ENCODE measurements around the gene MYO1D.

The MYO1D gene

GRCh38 chr17:32493976-32494513 is 382.9 kb downstream of the MYO1D start:
- Histone ChIP-seq H3K4me3 (no peak overlapping the region), H3K27me3 (no peaks in the 10 kb centered on the region), H3K36me3 (peaks cover 14 to 29% (median 21%) of the 10 kb centered on the region in 3 donors), H3K9me3 (no peaks in the 10 kb centered on the region), H3K27ac (no peak overlapping the region), H3K4me1 (peaks cover 0 to 45% (median 30%) of the 10 kb centered on the region in 4 donors)
- DNase-seq = no peak
- no peak for TF ChIP-seq CTCF (IDR thresholded peaks at IDR 0.05)
- intact Hi-C loops (cut with DNase I; ENCODE audit: low total_unique reads) = no loop called here

- Histone ChIP-seq H3K27me3 (no peaks in the 10 kb centered on the region), H3K36me3 (peaks cover 14 to 29% (median 21%) of the 10 kb centered on the region in 3 donors), H3K27ac (no peak overlapping the region), H3K4me1 (peaks cover 0 to 45% (median 30%) of the 10 kb centered on the region in 4 donors), H3K9me3 (no peaks in the 10 kb centered on the region), H3K4me3 (no peak overlapping the region)
- DNase-seq = no peak
- no peak for TF ChIP-seq CTCF (IDR thresholded peaks at IDR 0.05)
- intact Hi-C loops (cut with DNase I; ENCODE audit: low total_unique reads) = no loop called here
Measured at GRCh38 chr17:32493571-32493970, 383.4 kb downstream of the MYO1D start.

GRCh38 chr17:32492648-32493289 is 384.2 kb downstream of the MYO1D start:
- H3K9me3 ChIP-seq = no peaks in the 10 kb centered on the region
- no peaks in the 10 kb centered on the region for H3K27me3 ChIP-seq
- peaks cover 14 to 29% (median 21%) of the 10 kb centered on the region in 3 donors for H3K36me3 ChIP-seq
- intact Hi-C loops (cut with DNase I; ENCODE audit: low total_unique reads) = no loop called here
- DNase-seq = no peak
- no peak overlapping the region for H3K4me3 ChIP-seq
- no peak overlapping the region for H3K27ac ChIP-seq
- TF ChIP-seq CTCF (IDR thresholded peaks at IDR 0.05) = no peak
- peaks cover 0 to 40% (median 31%) of the 10 kb centered on the region in 4 donors for H3K4me1 ChIP-seq

GRCh38 chr17:32492264-32492589 is 384.7 kb downstream of the MYO1D start:
- DNase-seq = no peak
- Histone ChIP-seq H3K27me3 (no peaks in the 10 kb centered on the region), H3K9me3 (no peaks in the 10 kb centered on the region), H3K36me3 (peaks cover 14 to 29% (median 21%) of the 10 kb centered on the region in 3 donors), H3K4me3 (no peak overlapping the region), H3K4me1 (peaks cover 0 to 40% (median 32%) of the 10 kb centered on the region in 4 donors), H3K27ac (no peak overlapping the region)
- intact Hi-C loops (cut with DNase I; ENCODE audit: low total_unique reads) = no loop called here
- TF ChIP-seq CTCF (IDR thresholded peaks at IDR 0.05) = no peak

GRCh38 chr17:32491371-32492263 is 385.3 kb downstream of the MYO1D start:
- Histone ChIP-seq H3K27me3 (no peaks in the 10 kb centered on the region), H3K27ac (no peak overlapping the region), H3K4me3 (no peak overlapping the region), H3K9me3 (no peaks in the 10 kb centered on the region), H3K36me3 (peaks cover 14 to 29% (median 21%) of the 10 kb centered on the region in 3 donors), H3K4me1 (peaks cover 0 to 34% (median 26%) of the 10 kb centered on the region in 4 donors)
- TF ChIP-seq CTCF (IDR thresholded peaks at IDR 0.05) = no peak
- DNase-seq = no peak
- intact Hi-C loops (cut with DNase I; ENCODE audit: low total_unique reads) = no loop called here

Data from tibial artery (tissue), 4 donors.